ENCODE measurements around the gene EIF1B.

Gene EIF1B

DNA sequence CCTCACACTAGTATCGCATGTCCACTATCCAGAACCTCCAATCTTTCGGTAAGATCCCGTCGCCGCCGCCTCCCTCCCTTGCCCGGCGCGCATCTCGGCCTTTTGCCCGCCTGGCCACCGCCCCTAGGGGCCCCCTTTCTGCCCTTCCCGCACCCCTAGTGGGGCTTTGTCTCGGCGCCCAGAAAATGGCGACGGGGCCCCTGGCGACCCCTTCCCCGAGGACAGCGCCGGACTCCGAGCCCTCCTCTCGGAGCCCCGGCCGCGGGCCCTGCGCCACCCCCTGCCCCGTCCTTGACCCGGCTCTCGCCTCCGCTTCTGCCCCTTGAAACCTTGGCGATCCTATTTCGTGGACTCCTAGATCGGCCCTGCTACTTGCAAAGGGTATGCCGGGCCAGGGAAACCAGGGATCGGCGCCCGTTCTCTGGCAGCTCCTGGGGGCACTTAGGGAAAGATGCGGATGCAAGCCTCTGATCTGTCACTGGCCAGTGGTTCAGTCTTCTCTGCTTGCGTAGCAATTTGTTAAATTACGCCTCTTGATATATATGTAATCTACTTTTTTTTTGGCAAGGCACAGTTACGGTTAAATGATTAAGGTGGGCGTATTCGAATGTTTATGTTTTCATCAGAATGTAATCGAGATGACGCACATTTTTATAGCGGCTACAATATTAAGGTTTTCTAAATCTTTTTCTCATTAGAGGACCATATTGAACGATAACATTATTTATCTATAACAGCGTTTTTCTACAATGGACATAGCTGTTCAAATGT, 603 bp downstream of the EIF1B start:
- DNase-seq, result no peak

- DNase-seq, result no peak
Measured at GRCh38 chr3:40310705-40311104, 1.2 kb downstream of the EIF1B start.

DNA sequence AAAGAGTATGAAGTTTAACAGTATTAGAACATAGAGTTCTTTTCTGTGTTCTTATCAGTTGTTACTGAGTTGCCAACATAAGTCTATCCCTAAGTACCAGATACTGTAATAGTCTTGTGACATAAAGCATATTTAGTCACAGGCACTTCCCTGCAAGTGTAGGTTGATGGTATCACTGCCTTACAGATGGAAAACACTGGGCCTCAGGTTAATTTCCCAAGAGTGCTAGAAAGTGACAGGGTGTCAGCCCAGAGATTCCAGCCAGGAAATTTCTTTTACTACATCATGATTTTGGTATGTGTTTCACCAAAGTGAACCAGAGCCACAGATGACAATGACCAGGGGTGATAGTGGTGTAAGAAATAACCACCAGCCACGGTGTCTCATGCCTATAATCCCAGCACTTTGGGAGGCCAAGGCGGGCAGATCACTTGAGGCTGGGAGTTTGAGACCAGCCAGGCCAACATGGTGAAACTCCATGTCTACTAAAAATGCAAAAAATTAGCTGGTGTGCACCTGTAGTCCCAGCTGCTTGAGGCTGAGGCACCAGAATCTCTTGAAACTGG, 3.2 kb downstream of the EIF1B start:
- no peak for DNase-seq

DNA sequence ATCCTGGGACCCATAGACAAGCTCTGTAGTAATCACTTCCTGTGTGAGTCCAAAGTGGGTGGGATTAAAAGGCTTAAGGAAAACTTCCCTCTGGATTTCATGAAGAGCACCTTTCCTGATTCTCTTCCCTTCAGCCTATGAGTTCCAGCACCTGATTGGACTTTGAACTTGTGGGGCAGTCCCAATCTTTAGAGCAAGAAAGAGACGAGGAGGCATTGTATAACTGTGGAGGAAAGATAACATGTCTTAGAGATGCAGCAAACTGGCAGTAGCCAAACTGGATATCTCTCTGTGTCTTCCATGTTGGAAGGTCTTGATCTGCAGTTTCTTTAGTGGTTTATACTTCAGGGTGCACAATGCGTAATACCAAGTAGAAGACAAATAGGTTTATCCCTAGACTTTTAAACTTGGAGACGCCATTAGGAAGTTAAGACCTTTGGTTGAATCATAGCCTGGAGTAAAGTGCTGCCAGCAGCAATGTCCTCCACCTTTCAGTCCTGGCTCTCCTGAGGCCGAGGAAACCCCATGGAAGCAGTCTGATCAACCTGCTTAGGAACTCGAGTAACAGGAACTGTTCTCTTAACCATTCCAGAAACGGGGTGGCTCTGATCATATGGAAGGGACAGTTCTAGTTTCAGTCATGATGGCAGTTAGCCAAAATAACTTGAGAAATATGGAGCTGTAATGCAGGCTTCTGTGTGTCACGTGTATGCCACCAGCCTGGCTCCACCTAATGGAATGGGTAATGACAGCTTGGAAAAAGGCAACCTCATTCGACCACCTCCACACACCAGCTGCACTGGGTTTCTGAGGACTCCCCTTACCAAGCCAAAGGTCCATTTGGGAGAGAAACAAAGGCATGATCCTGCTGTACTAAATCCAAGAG, 4.7 kb downstream of the EIF1B start:
- no peak for DNase-seq

GRCh38 chr3:40317061-40317855, 7.8 kb downstream of the EIF1B start:
- DNase-seq, result peak; percentile 65

DNA sequence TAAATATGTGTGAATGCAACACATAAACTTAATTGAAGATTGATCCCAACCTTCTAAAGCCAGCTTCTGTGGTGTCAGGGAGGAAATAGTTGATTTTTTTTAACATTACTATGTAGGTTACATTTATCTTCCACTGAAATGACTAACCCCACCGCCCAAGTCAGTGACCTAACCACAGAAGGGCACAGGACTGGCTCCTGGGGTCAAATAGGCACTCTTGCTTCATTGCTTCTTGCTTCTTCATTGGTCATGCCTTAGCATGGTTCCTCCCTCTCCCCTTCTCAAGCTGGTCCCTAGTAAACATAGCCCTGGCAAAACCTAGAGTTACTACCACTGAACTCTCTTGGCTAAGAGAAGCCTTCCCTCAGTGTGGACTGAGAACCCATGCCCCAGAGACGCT, 12.3 kb downstream of the EIF1B start:
- no peak for DNase-seq

- DNase-seq, result no peak
Measured at GRCh38 chr3:40323946-40324345, 14.4 kb downstream of the EIF1B start.

- DNase-seq, result no peak
Measured at GRCh38 chr3:40324621-40325020, 15.1 kb downstream of the EIF1B start.

DNA sequence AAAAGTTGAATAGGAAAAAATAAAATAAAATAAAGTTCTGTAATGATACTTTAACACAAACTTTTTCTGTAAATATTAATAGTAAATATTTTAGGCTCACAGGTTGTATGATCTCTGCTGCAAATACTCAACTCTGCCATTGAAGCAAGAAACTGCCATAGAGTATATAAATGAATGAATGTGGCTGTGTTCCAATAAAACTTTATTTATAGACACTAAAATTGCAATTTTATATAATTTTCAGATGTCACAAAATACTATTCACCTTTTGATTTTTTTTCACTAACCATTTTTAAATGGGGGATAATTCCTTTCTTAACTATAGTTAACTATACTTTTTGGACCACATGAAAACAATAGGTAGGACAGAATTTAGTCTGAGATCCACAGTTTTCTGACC, 16.0 kb downstream of the EIF1B start:
- DNase-seq, result no peak

- no peak for DNase-seq
Measured at GRCh38 chr3:40328374-40328773, 18.9 kb downstream of the EIF1B start.

- no peak for DNase-seq
Measured at GRCh38 chr3:40329071-40329470, 19.6 kb downstream of the EIF1B start.

- DNase-seq, result no peak
Measured at GRCh38 chr3:40332684-40333083, 23.2 kb downstream of the EIF1B start.

GRCh38 chr3:40333416-40333815, 23.9 kb downstream of the EIF1B start:
- DNase-seq, result no peak

GRCh38 chr3:40333852-40334251, 24.3 kb downstream of the EIF1B start:
- DNase-seq, result no peak

- DNase-seq, result no peak
Measured at GRCh38 chr3:40336101-40336500, 26.6 kb downstream of the EIF1B start.

GRCh38 chr3:40336511-40337135, 27.1 kb downstream of the EIF1B start:
- no peak for DNase-seq

GRCh38 chr3:40337136-40338108, 27.9 kb downstream of the EIF1B start:
- DNase-seq, result no peak

DNA sequence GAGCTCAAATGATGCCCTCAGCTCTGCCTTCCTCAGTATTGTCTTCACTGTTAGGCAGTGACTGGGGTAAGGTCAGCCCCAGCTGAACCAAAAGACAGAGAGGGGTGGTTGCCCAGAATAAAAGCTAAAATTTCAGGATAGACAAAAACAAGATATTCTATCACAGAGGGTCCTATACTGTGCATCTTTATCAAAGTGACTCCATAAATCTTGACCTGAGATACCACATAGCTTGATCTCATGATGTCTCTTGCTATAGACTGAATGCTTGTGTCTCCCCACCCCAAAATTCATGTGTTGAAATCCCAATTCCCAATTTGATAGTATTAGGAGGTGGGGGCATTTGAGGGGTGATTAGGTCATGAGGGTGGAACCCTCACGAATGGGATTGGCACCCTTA, 30.4 kb downstream of the EIF1B start:
- no peak for DNase-seq

DNA sequence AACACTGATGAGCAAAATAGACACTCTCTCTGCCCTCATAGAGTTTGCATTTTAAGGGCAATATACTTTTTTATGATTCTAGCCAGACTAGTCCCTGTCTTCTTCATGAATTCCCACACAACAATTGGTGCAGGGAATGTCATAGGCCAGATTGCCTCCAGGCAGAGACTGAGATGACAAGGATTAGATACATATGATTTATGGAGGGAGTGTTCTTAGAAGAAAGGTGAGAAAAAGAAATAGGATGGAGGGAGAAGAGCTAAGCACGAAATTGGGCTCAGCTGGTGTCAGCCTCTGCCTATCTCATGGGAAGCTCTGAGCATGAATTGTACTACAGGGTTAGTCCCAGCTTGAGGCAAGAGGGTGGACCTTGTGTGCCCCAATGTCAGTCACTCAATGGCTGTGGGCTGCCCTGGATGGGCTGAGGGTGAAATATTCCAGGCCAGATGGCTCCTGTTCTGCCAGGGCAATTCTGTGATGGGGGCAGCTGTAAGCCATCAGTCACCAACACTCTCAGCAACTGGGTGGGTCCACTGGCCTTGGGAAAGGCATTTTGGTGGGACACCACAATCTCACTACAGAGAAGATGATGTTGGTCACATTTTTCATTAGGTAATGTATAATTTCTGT, 31.1 kb downstream of the EIF1B start:
- no peak for DNase-seq

DNA sequence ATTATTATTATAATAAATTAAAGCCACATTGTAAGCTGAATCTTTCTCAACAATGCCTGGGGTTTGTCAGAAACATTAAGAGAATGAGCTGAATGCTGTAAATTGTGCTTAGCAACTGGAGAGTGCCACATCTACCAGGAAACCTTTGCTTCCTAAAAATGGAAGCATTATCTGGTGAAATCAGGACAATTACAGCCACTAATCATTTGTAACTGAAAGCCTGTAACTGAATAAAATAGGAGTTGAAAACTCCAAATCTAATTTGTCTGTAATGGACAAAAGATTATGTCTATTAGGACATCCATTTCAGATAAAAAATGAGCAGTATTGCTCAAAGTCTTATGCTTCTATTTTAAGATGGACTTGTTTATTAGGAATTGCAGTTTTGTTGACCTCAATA, 32.2 kb downstream of the EIF1B start:
- no peak for DNase-seq

DNA sequence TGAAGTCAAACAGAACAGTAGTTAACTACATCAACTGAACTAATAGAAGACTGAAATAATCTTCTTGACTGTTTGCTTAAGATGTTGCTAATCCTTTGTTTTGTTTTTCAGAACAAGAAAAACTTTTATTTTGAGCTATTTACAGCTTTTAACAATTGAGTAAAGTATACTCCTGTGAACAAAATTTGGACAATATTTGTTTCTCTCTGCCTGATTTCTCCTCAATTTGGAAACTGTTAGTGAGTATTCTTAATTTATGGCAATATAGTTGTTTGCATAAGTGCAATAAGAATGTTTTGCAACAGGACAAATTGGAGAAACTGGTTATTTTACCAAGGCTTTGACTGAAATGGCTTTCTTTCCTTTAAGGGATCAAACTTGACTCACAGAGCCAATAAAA, 41.0 kb downstream of the EIF1B start:
- DNase-seq, result no peak

Measured in amniotic stem cell (primary cell).